Peyer's patch (tissue), 4 donors: ENCODE data around the gene PPDPF.

Experiments
- CTCF ChIP-seq, 6 experiments: fragments of 450-650 bp in 4 of 6; fragments of 200-600 bp in 2 of 6; sonication (generic) in 1 of 6; IDR thresholded peaks; one replicate each; pipeline ENCODE4 v1.5.1; 2017 to 2019; ENCODE audit warnings: antibody characterized with exemption in 6 of 6, mild to moderate bottlenecking in 3 of 6, moderate library complexity in 1 of 6
- POLR2A ChIP-seq, 2 donors: fragments of 450-650 bp; IDR thresholded peaks; one replicate each; pipeline ENCODE4 v1.5.1; 2017; ENCODE audit warnings: antibody characterized with exemption in 2 of 2, mild to moderate bottlenecking in 2 of 2, moderate library complexity in 2 of 2

DNA sequence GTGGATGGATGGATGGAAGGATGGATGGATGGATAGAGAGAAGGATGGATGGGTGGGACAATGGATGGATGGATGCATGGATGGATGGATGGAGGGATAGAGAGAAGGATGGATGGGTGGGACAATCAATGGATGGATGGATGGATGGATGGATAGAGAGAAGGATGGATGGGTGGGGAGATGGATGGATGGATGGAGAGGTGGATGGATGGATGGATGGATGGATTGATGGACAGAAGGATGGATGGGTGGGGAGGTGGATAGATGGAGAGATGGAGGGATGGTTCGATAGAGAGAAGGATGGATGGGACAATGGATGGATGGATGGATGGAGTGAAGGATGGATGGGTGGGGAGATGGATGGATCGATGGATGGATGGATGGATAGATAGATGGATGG lies 28.0 kb upstream of the PPDPF start:
- TF ChIP-seq CTCF (IDR thresholded peaks at IDR 0.05) (no peak), POLR2A (IDR thresholded peaks at IDR 0.05) (no peak)
